Astrocyte (in vitro differentiated cells and primary cell): ENCODE measurements around the gene NCOA5.

Experiments used
- CTCF ChIP-seq: IDR thresholded peaks from 2 replicates; pipeline ENCODE4 v1.5.1; 2011; ENCODE audit warnings: low read depth, mild to moderate bottlenecking, inconsistent platforms, low read length, moderate library complexity; ENCODE audit not compliant: insufficient read depth
- EZH2 ChIP-seq: IDR thresholded peaks from 2 replicates; pipeline ENCODE4 v1.6.1; 2012; ENCODE audit warnings: mild to moderate bottlenecking, low read length, inconsistent platforms; ENCODE audit not compliant: insufficient read depth

- no peak for TF ChIP-seq CTCF
- no peak for TF ChIP-seq EZH2
Measured at GRCh38 chr20:46050885-46051284, 38.9 kb downstream of the NCOA5 start.
